GM18907 (cell line): ENCODE data around the gene AUTS2.

ENCODE experiments used
- ATAC-seq: cut with Tn5 transposase; IDR thresholded peaks from one replicate; pipeline ENCODE4 v1.9.1; 2021; ENCODE audit warnings: mild to moderate bottlenecking, moderate library complexity; ENCODE audit not compliant: unreplicated experiment

AUTS2 gene

GRCh38 chr7:70544016-70544415 lies 945.7 kb downstream of the AUTS2 start:
- no peak for ATAC-seq

GRCh38 chr7:70545214-70545613 lies 946.9 kb downstream of the AUTS2 start:
- no peak for ATAC-seq

- no peak for ATAC-seq
Measured at GRCh38 chr7:70552141-70552540, 953.9 kb downstream of the AUTS2 start.

- ATAC-seq: no peak
Measured at GRCh38 chr7:70553364-70553763, 955.1 kb downstream of the AUTS2 start.

GRCh38 chr7:70554646-70555045 lies 956.4 kb downstream of the AUTS2 start:
- no peak for ATAC-seq

- ATAC-seq: no peak
Measured at GRCh38 chr7:70556761-70557160, 958.5 kb downstream of the AUTS2 start.

- ATAC-seq: no peak
Measured at GRCh38 chr7:70557338-70557737, 959.1 kb downstream of the AUTS2 start.

- ATAC-seq: no peak
Measured at GRCh38 chr7:70559815-70560214, 961.5 kb downstream of the AUTS2 start.

GRCh38 chr7:70563960-70564359 lies 965.7 kb downstream of the AUTS2 start:
- no peak for ATAC-seq

GRCh38 chr7:70565721-70566370 lies 967.6 kb downstream of the AUTS2 start:
- no peak for ATAC-seq

- ATAC-seq: no peak
Measured at GRCh38 chr7:70566671-70567070, 968.4 kb downstream of the AUTS2 start.

GRCh38 chr7:70568674-70569334 lies 970.5 kb downstream of the AUTS2 start:
- no peak for ATAC-seq

- no peak for ATAC-seq
Measured at GRCh38 chr7:70569335-70569819, 971.1 kb downstream of the AUTS2 start.

- no peak for ATAC-seq
Measured at GRCh38 chr7:70570029-70570428, 971.8 kb downstream of the AUTS2 start.

GRCh38 chr7:70570961-70571360 lies 972.7 kb downstream of the AUTS2 start:
- no peak for ATAC-seq

GRCh38 chr7:70571403-70571934 lies 973.2 kb downstream of the AUTS2 start:
- ATAC-seq: no peak

GRCh38 chr7:70571961-70572360 lies 973.7 kb downstream of the AUTS2 start:
- ATAC-seq: no peak

GRCh38 chr7:70572571-70572970 lies 974.3 kb downstream of the AUTS2 start:
- ATAC-seq: no peak

GRCh38 chr7:70573071-70573661 lies 974.9 kb downstream of the AUTS2 start:
- no peak for ATAC-seq

GRCh38 chr7:70573696-70574095 lies 975.4 kb downstream of the AUTS2 start:
- ATAC-seq: no peak

- ATAC-seq: no peak
Measured at GRCh38 chr7:70574314-70574834, 976.1 kb downstream of the AUTS2 start.
